Measurements from ENCODE around the gene ACER1.

ACER1 gene

DNA sequence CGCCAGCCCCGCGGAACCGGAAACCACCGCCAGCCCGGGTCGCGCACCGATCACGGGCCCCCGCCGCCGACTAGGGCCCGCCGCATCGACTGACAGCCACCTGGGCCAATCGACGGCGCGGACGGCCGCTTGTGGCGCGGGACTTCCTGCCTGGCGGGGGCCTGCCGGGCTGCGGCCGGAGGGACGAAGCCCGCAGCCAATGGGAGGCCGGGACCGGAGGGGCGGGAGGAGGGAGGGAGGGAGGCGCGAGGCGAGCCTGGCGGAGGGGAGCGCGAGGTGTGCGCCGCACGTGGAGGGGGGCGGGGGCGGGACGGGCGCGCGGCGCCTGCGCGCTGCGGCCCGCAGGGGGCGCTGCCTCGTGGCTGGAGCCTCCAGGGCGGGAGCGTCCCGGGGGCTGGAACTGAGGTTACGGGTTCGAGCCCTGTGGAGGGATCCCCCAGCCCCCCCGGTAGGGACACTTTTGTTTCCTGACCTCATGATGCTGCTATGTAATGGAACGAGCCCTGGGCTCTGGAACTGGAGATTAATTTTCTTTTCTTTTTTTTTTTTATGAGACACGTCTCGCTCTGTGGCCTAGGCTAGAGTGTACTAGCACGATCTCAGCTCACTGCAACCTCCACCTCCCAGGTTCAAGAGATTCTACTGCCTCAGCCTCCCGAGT is 53.4 kb downstream of the ACER1 start, which contains the start of gene MLLT1 (continued):
- no peak for TF ChIP-seq AEBP2 (tag by site-specific recombination; IDR thresholded peaks at IDR 0.05; ENCODE audit: borderline replicate concordance)
- TF ChIP-seq YY2 (tag by site-specific recombination; IDR thresholded peaks at IDR 0.05) = no peak
- peak; percentile 87 for TF ChIP-seq ZNF560 (tag by site-specific recombination; IDR thresholded peaks at IDR 0.05; ENCODE audit: borderline replicate concordance)
- no peak for TF ChIP-seq ZFP37 (tag by site-specific recombination; IDR thresholded peaks at IDR 0.05)
- TF ChIP-seq ZNF843 (tag by site-specific recombination; IDR thresholded peaks at IDR 0.05) = peak; percentile 42; the same call in 1 of the 2 replicates
- TF ChIP-seq, protein P1, sequence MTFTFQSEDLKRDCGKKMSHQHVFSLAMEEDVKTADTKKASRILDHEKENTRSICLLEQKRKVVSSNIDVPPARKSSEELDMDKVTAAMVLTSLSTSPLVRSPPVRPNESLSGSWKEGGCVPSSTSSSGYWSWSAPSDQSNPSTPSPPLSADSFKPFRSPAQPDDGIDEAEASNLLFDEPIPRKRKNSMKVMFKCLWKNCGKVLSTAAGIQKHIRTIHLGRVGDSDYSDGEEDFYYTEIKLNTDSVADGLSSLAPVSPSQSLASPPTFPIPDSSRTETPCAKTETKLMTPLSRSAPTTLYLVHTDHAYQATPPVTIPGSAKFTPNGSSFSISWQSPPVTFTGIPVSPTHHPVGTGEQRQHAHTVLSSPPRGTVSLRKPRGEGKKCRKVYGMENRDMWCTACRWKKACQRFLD (tag by site-specific recombination; IDR thresholded peaks at IDR 0.05) = no peak
- TF ChIP-seq, protein P2, sequence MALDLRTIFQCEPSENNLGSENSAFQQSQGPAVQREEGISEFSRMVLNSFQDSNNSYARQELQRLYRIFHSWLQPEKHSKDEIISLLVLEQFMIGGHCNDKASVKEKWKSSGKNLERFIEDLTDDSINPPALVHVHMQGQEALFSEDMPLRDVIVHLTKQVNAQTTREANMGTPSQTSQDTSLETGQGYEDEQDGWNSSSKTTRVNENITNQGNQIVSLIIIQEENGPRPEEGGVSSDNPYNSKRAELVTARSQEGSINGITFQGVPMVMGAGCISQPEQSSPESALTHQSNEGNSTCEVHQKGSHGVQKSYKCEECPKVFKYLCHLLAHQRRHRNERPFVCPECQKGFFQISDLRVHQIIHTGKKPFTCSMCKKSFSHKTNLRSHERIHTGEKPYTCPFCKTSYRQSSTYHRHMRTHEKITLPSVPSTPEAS (tag by site-specific recombination; IDR thresholded peaks at IDR 0.05) = no peak
- TF ChIP-seq ZNF138 (tag by site-specific recombination; IDR thresholded peaks at IDR 0.05; ENCODE audit: borderline replicate concordance) = no peak
- no peak for TF ChIP-seq ZNF311 (tag by site-specific recombination; IDR thresholded peaks at IDR 0.05; ENCODE audit: borderline replicate concordance)
- TF ChIP-seq ZNF416 (tag by site-specific recombination; IDR thresholded peaks at IDR 0.05) = no peak
- TF ChIP-seq ZNF837 (tag by site-specific recombination; IDR thresholded peaks at IDR 0.05) = no peak
- TF ChIP-seq ZFP3 (tag by site-specific recombination; IDR thresholded peaks at IDR 0.05; ENCODE audit: low read depth) = no peak
- TF ChIP-seq FEZF1 (tag by site-specific recombination; IDR thresholded peaks at IDR 0.05) = no peak
- TF ChIP-seq ZNF426 (tag by site-specific recombination; IDR thresholded peaks at IDR 0.05) = no peak
- TF ChIP-seq ZSCAN18 (tag by site-specific recombination; IDR thresholded peaks at IDR 0.05) = no peak
- no peak for TF ChIP-seq ZNF48 (tag by site-specific recombination; IDR thresholded peaks at IDR 0.05)
- TF ChIP-seq ZNF16 (tag by site-specific recombination; IDR thresholded peaks at IDR 0.05; ENCODE audit: low read depth) = no peak
- TF ChIP-seq ZNF184 (tag by site-specific recombination; IDR thresholded peaks at IDR 0.05) = peak; percentile 30; the same call in 1 of the 2 replicates
- TF ChIP-seq, protein P3, sequence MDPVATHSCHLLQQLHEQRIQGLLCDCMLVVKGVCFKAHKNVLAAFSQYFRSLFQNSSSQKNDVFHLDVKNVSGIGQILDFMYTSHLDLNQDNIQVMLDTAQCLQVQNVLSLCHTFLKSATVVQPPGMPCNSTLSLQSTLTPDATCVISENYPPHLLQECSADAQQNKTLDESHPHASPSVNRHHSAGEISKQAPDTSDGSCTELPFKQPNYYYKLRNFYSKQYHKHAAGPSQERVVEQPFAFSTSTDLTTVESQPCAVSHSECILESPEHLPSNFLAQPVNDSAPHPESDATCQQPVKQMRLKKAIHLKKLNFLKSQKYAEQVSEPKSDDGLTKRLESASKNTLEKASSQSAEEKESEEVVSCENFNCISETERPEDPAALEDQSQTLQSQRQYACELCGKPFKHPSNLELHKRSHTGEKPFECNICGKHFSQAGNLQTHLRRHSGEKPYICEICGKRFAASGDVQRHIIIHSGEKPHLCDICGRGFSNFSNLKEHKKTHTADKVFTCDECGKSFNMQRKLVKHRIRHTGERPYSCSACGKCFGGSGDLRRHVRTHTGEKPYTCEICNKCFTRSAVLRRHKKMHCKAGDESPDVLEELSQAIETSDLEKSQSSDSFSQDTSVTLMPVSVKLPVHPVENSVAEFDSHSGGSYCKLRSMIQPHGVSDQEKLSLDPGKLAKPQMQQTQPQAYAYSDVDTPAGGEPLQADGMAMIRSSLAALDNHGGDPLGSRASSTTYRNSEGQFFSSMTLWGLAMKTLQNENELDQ (tag by site-specific recombination; IDR thresholded peaks at IDR 0.05; ENCODE audit: low read depth) = no peak
- no peak for TF ChIP-seq TCF7L2 (IDR thresholded peaks at IDR 0.05; ENCODE audit: borderline replicate concordance, low read depth, low read length)
- peak; percentile 23; the same call in 1 of the 2 replicates for TF ChIP-seq ZNF561 (tag by site-specific recombination; IDR thresholded peaks at IDR 0.05; ENCODE audit: borderline replicate concordance)
- no peak for TF ChIP-seq ZNF473 (tag by site-specific recombination; IDR thresholded peaks at IDR 0.05)
- TF ChIP-seq ZNF514 (tag by site-specific recombination; IDR thresholded peaks at IDR 0.05) = no peak
- TF ChIP-seq ZBTB10 (tag by site-specific recombination; IDR thresholded peaks at IDR 0.05) = peak; percentile 74; the same call in 1 of the 2 replicates
- TF ChIP-seq TSHZ1 (tag by site-specific recombination; IDR thresholded peaks at IDR 0.05; ENCODE audit: borderline replicate concordance) = no peak
- no peak for TF ChIP-seq ZNF571 (tag by site-specific recombination; IDR thresholded peaks at IDR 0.05)
